ENCODE data around the gene C2orf69.
A peak's percentile ranks its signal among the peaks of the same experiment; 100 is the strongest.
"Not testable (repeated sequence)": the region's sequence is repeated elsewhere in the genome, so short reads cannot be mapped to it uniquely, and the experiment has no call there.

Gene C2orf69

GRCh38 chr2:199910338-199911051 is 598 bp upstream of the C2orf69 start:
- peak overlapping the region; percentile 92 for H3K4me3 ChIP-seq (ENCODE audit: low read length)
- peak; percentile 7 for DNase-seq (ENCODE audit: low read depth, low spot score)

- H3K4me3 ChIP-seq (ENCODE audit: low read length) = peak overlapping the region; percentile 92
- no peak for DNase-seq (ENCODE audit: low read depth, low spot score)
Measured at GRCh38 chr2:199911877-199912161, 726 bp downstream of the C2orf69 start.

- not testable (repeated sequence) for DNase-seq (ENCODE audit: low read depth, low spot score)
- peak overlapping the region; percentile 92 for H3K4me3 ChIP-seq (ENCODE audit: low read length)
Measured at GRCh38 chr2:199912553-199913114, 1.5 kb downstream of the C2orf69 start.

- DNase-seq (ENCODE audit: low read depth, low spot score) = no peak
- H3K4me3 ChIP-seq (ENCODE audit: low read length) = no peak overlapping the region
Measured at GRCh38 chr2:199914372-199914958, 3.4 kb downstream of the C2orf69 start.

GRCh38 chr2:199916980-199917379 is 5.9 kb downstream of the C2orf69 start:
- DNase-seq (ENCODE audit: low read depth, low spot score) = no peak
- H3K4me3 ChIP-seq (ENCODE audit: low read length) = no peak overlapping the region

- H3K4me3 ChIP-seq (ENCODE audit: low read length) = no peak overlapping the region
- no peak for DNase-seq (ENCODE audit: low read depth, low spot score)
Measured at GRCh38 chr2:199922856-199923255, 11.8 kb downstream of the C2orf69 start.

- DNase-seq (ENCODE audit: low read depth, low spot score) = no peak
- H3K4me3 ChIP-seq (ENCODE audit: low read length) = no peak overlapping the region
Measured at GRCh38 chr2:199923924-199924323, 12.8 kb downstream of the C2orf69 start.

GRCh38 chr2:199926806-199927205 is 15.7 kb downstream of the C2orf69 start:
- no peak for DNase-seq (ENCODE audit: low read depth, low spot score)
- H3K4me3 ChIP-seq (ENCODE audit: low read length) = no peak overlapping the region

- H3K4me3 ChIP-seq (ENCODE audit: low read length) = no peak overlapping the region
- DNase-seq (ENCODE audit: low read depth, low spot score) = no peak
Measured at GRCh38 chr2:199928226-199928625, 17.1 kb downstream of the C2orf69 start.

GRCh38 chr2:199928626-199929025 is 17.5 kb downstream of the C2orf69 start:
- no peak for DNase-seq (ENCODE audit: low read depth, low spot score)
- no peak overlapping the region for H3K4me3 ChIP-seq (ENCODE audit: low read length)

- DNase-seq (ENCODE audit: low read depth, low spot score) = no peak
- no peak overlapping the region for H3K4me3 ChIP-seq (ENCODE audit: low read length)
Measured at GRCh38 chr2:199929262-199929661, 18.2 kb downstream of the C2orf69 start.

- H3K4me3 ChIP-seq (ENCODE audit: low read length) = no peak overlapping the region
- DNase-seq (ENCODE audit: low read depth, low spot score) = no peak
Measured at GRCh38 chr2:199932312-199932855, 21.3 kb downstream of the C2orf69 start.

- no peak overlapping the region for H3K4me3 ChIP-seq (ENCODE audit: low read length)
- DNase-seq (ENCODE audit: low read depth, low spot score) = no peak
Measured at GRCh38 chr2:199933466-199933865, 22.4 kb downstream of the C2orf69 start.

GRCh38 chr2:199936554-199936953 is 25.5 kb downstream of the C2orf69 start:
- no peak overlapping the region for H3K4me3 ChIP-seq (ENCODE audit: low read length)
- no peak for DNase-seq (ENCODE audit: low read depth, low spot score)

- peak; percentile 19 for DNase-seq (ENCODE audit: low read depth, low spot score)
- no peak overlapping the region for H3K4me3 ChIP-seq (ENCODE audit: low read length)
Measured at GRCh38 chr2:199940373-199940772, 29.3 kb downstream of the C2orf69 start.

- no peak for DNase-seq (ENCODE audit: low read depth, low spot score)
- no peak overlapping the region for H3K4me3 ChIP-seq (ENCODE audit: low read length)
Measured at GRCh38 chr2:199943373-199943772, 32.3 kb downstream of the C2orf69 start.

GRCh38 chr2:199946196-199946595 is 35.1 kb downstream of the C2orf69 start:
- no peak for DNase-seq (ENCODE audit: low read depth, low spot score)
- H3K4me3 ChIP-seq (ENCODE audit: low read length) = no peak overlapping the region

- no peak overlapping the region for H3K4me3 ChIP-seq (ENCODE audit: low read length)
- DNase-seq (ENCODE audit: low read depth, low spot score) = no peak
Measured at GRCh38 chr2:199946836-199947235, 35.7 kb downstream of the C2orf69 start.

- no peak for DNase-seq (ENCODE audit: low read depth, low spot score)
- no peak overlapping the region for H3K4me3 ChIP-seq (ENCODE audit: low read length)
Measured at GRCh38 chr2:199950396-199950795, 39.3 kb downstream of the C2orf69 start.

- no peak overlapping the region for H3K4me3 ChIP-seq (ENCODE audit: low read length)
- no peak for DNase-seq (ENCODE audit: low read depth, low spot score)
Measured at GRCh38 chr2:199951023-199951422, 39.9 kb downstream of the C2orf69 start.

- no peak for DNase-seq (ENCODE audit: low read depth, low spot score)
- H3K4me3 ChIP-seq (ENCODE audit: low read length) = peak overlapping the region; percentile 79
Measured at GRCh38 chr2:199955007-199955338, 43.9 kb downstream of the C2orf69 start.

Data from Jurkat, Clone E6-1 (cell line).